A549 (cell line): ENCODE results near the gene PMFBP1.

Experiments
- POLR2A ChIP-seq: IDR thresholded peaks from 2 replicates; pipeline ENCODE4 v1.6.1; 2012; ENCODE audit warnings: mild to moderate bottlenecking, low read length
- TF ChIP-seq, protein P1 (sequence below): fragments of >200 bp; sonication (Bioruptor Twin); formaldehyde crosslinking; IDR thresholded peaks from 3 replicates; pipeline ENCODE4 v1.5.1; 2016

DNA sequence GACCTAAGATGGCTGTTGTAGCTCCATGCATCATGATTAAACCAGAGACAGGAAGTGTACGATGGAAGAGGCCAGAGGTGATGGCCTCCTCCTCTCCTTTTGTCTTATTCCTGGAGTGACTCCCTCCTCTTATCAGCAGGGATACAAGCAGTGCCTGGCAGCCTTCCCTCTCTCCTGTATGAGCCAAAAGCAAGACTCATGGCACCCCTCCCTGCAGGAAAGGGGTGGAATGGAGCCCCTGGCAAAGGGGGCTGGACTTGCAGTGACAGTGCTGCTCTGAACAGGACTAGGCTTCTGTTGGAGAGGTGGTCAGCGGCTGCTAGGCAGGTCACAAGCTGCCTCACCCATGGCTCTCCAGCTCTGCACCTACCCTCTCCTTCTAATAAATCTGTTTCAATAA is 87.0 kb downstream of the PMFBP1 start:
- TF ChIP-seq, protein P1, sequence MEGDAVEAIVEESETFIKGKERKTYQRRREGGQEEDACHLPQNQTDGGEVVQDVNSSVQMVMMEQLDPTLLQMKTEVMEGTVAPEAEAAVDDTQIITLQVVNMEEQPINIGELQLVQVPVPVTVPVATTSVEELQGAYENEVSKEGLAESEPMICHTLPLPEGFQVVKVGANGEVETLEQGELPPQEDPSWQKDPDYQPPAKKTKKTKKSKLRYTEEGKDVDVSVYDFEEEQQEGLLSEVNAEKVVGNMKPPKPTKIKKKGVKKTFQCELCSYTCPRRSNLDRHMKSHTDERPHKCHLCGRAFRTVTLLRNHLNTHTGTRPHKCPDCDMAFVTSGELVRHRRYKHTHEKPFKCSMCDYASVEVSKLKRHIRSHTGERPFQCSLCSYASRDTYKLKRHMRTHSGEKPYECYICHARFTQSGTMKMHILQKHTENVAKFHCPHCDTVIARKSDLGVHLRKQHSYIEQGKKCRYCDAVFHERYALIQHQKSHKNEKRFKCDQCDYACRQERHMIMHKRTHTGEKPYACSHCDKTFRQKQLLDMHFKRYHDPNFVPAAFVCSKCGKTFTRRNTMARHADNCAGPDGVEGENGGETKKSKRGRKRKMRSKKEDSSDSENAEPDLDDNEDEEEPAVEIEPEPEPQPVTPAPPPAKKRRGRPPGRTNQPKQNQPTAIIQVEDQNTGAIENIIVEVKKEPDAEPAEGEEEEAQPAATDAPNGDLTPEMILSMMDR = no peak
- TF ChIP-seq POLR2A = no peak
